Loucy (cell line): ENCODE measurements around the gene BAD.

Experiments used
- H2AFZ ChIP-seq: fragments of 200-600 bp; sonication (generic); 2 replicates; pipeline ENCODE4 v1.6.0; 2016; ENCODE audit warnings: antibody characterized with exemption, mild to moderate bottlenecking, low read length, moderate library complexity
- H3F3A ChIP-seq: fragments of 200-600 bp; 2 replicates; pipeline ENCODE4 v1.6.0; 2016; ENCODE audit warnings: antibody characterized with exemption, low read depth, mild to moderate bottlenecking
- H3K27me3 ChIP-seq: fragments of 200-600 bp; sonication (generic); 2 replicates; pipeline ENCODE4 v1.6.1; 2014; ENCODE audit warnings: low read length, mild to moderate bottlenecking; ENCODE audit not compliant: insufficient read depth, poor library complexity, severe bottlenecking
- H3K36me3 ChIP-seq: fragments of 200-600 bp; sonication (generic); 2 replicates; pipeline ENCODE4 v1.6.1; 2016; ENCODE audit warnings: low read length; ENCODE audit not compliant: insufficient read depth
- H3K4me1 ChIP-seq: fragments of 200-600 bp; sonication (generic); 2 replicates; pipeline ENCODE4 v1.5.1; 2014; ENCODE audit warnings: low read length, mild to moderate bottlenecking; ENCODE audit not compliant: insufficient read depth, poor library complexity, severe bottlenecking
- H3K4me2 ChIP-seq: fragments of 200-600 bp; sonication (generic); 2 replicates; pipeline ENCODE4 v1.6.0; 2014; ENCODE audit warnings: antibody characterized with exemption, low read length, low read depth, mild to moderate bottlenecking; ENCODE audit not compliant: poor library complexity, severe bottlenecking
- H3K4me3 ChIP-seq: fragments of 200-600 bp; sonication (generic); 2 replicates; pipeline ENCODE4 v1.5.1; 2014; ENCODE audit warnings: low read length, mild to moderate bottlenecking, mixed read lengths; ENCODE audit not compliant: poor library complexity, severe bottlenecking
- H3K79me2 ChIP-seq: fragments of 200-600 bp; sonication (generic); 2 replicates; pipeline ENCODE4 v1.6.1; 2014; ENCODE audit warnings: low read length; ENCODE audit not compliant: insufficient read depth
- H3K9ac ChIP-seq: fragments of 200-600 bp; sonication (generic); 2 replicates; pipeline ENCODE4 v1.6.0; 2014; ENCODE audit warnings: mild to moderate bottlenecking, low read depth, low read length, moderate library complexity; ENCODE audit not compliant: poor library complexity, severe bottlenecking
- H3K9me2 ChIP-seq: fragments of 200-600 bp; sonication (generic); replicated peaks from 2 replicates; pipeline ENCODE4 v1.6.1; 2016; ENCODE audit warnings: low read depth, low read length, mixed read lengths
- H3K9me3 ChIP-seq: fragments of 200-600 bp; sonication (generic); 2 replicates; pipeline ENCODE4 v1.6.1; 2014; ENCODE audit warnings: mild to moderate bottlenecking, antibody characterized with exemption, low read length, low read depth; ENCODE audit not compliant: insufficient read depth
- H4K20me1 ChIP-seq: fragments of 200-600 bp; sonication (generic); 2 replicates; pipeline ENCODE4 v1.6.0; 2014; ENCODE audit warnings: antibody characterized with exemption, low read length, mild to moderate bottlenecking; ENCODE audit not compliant: insufficient read depth, poor library complexity, severe bottlenecking
- CTCF ChIP-seq: fragments of 200-600 bp; sonication (generic); conservative IDR thresholded peaks from 2 replicates; pipeline ENCODE4 v1.5.1; 2014; ENCODE audit warnings: mild to moderate bottlenecking, antibody characterized with exemption, low read length
- EZH2phosphoT487 ChIP-seq: fragments of 200-600 bp; IDR thresholded peaks from 2 replicates; pipeline ENCODE4 v1.6.1; 2018; ENCODE audit warnings: antibody characterized with exemption, mild to moderate bottlenecking, moderate library complexity, borderline replicate concordance

The BAD gene

DNA sequence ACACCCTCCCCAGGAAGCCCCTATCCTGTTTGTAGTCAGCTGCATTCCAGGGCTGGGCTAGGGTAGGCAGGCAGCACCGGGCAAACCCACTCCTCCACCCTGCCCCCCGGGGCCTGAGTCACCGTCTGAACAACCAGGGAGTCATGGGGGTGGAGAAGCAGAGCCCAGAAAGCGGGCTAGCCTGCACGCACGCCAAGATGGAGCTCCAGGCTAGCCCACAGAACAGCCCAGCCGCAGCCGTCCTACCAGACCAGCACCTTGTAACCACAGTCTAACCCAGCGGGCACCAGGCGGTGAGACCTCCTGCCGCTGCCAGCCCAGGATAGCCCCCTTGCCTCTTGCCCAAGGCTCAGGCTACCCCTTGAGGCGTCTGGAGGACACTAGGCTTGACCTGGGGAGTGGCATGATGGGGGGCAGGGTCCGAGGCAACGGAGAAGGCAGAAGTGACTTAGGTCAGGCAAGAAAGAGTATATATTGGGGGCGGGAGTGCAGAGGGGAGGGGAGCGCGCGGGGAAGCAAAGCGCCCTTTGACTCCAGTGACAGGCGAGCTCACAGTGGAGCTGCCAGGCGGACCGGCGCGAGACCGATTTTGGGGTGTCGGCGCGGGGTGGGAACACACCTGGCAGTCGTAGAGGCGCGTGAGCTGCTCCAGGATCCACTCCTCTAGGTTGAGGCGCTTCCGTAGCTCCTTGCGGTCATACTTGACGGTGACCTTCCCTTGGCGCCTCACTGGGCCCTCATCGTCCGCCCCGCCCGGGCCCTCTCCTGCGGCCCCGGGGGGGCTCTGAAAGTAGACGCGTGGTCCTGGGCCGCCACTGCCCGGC, 38.5 kb downstream of the BAD start:
- Histone ChIP-seq H3K27me3 (no peaks in the 10 kb centered on the region), H3K4me1 (peaks cover 44% of the 10 kb centered on the region), H3K4me3 (peak overlapping the region; percentile 96), H4K20me1 (peaks cover 31% of the 10 kb centered on the region), H3K9ac (peak overlapping the region; percentile 88), H3K36me3 (peaks cover 11% of the 10 kb centered on the region; the same call in 1 of the 2 replicates), H3K9me3 (no peaks in the 10 kb centered on the region), H3K79me2 (peaks cover 48% of the 10 kb centered on the region), H2AFZ (peak overlapping the region; percentile 32; the same call in 1 of the 2 replicates), H3K4me2 (peak overlapping the region; percentile 84), H3F3A (peaks cover 3% of the 10 kb centered on the region; the same call in 1 of the 2 replicates), H3K9me2 (no peaks in the 10 kb centered on the region)
- TF ChIP-seq CTCF (no peak), EZH2phosphoT487 (no peak)

GRCh38 chr11:64245401-64245796, 39.1 kb downstream of the BAD start:
- H3K9ac ChIP-seq, result peak overlapping the region; percentile 88
- peaks cover 42% of the 10 kb centered on the region for H3K4me1 ChIP-seq
- no peaks in the 10 kb centered on the region for H3K9me2 ChIP-seq
- TF ChIP-seq EZH2phosphoT487, result no peak
- TF ChIP-seq CTCF, result no peak
- H3K9me3 ChIP-seq, result no peaks in the 10 kb centered on the region
- no peak overlapping the region for H2AFZ ChIP-seq
- H3K27me3 ChIP-seq, result no peaks in the 10 kb centered on the region
- H3K79me2 ChIP-seq, result peaks cover 48% of the 10 kb centered on the region
- peak overlapping the region; percentile 96 for H3K4me3 ChIP-seq
- peaks cover 11% of the 10 kb centered on the region; the same call in 1 of the 2 replicates for H3K36me3 ChIP-seq
- peaks cover 6% of the 10 kb centered on the region; the same call in 1 of the 2 replicates for H3F3A ChIP-seq
- H3K4me2 ChIP-seq, result peak overlapping the region; percentile 84
- peaks cover 31% of the 10 kb centered on the region for H4K20me1 ChIP-seq

DNA sequence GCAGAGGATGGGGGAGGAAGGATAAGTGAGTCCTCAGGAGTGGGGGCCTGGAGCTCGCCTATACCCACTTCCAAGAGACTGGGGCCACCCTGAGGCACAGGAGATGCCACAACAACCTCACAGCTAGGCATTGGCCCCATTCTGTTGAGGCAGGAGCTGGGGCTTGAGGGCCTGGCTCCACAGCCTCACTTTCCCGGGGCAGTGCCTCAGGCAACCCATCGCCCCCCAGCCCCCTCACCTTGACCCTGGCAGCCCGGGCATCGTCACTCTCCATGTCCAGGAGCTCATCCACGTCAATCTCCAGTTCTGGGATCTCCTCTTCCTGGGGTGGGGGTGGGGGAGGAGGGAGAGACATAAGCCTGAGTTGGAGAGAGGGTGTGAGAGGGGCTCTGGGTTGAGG, 39.5 kb downstream of the BAD start:
- Histone ChIP-seq H3K4me2 (peak overlapping the region; percentile 84), H2AFZ (no peak overlapping the region), H3K9ac (peak overlapping the region; percentile 88), H4K20me1 (peaks cover 31% of the 10 kb centered on the region), H3K79me2 (peaks cover 48% of the 10 kb centered on the region), H3K27me3 (no peaks in the 10 kb centered on the region), H3K9me2 (no peaks in the 10 kb centered on the region), H3K4me1 (peaks cover 43% of the 10 kb centered on the region), H3K4me3 (peak overlapping the region; percentile 96), H3K36me3 (peaks cover 11% of the 10 kb centered on the region; the same call in 1 of the 2 replicates), H3F3A (peaks cover 8% of the 10 kb centered on the region; the same call in 1 of the 2 replicates), H3K9me3 (no peaks in the 10 kb centered on the region)
- TF ChIP-seq EZH2phosphoT487, result no peak
- TF ChIP-seq CTCF, result no peak
